IgD-negative memory B cell (primary cell): ENCODE results near the gene MANSC1. TPM values are rescaled to one million over a fixed set of nuclear protein-coding genes. Genes with fewer than 3 reads are reported as not detected.
A peak's percentile ranks its signal among the peaks of the same experiment; 100 is the strongest.
"Not testable (repeated sequence)": the region's sequence is repeated elsewhere in the genome, so short reads cannot be mapped to it uniquely, and the experiment has no call there.

Experiments used
- H3K27ac Mint-ChIP-seq, 3 donors: one replicate each; pipeline ENCODE4 v1.8.0; 2020 to 2022; ENCODE audit warnings: mild to moderate bottlenecking in 3 of 3, mixed read lengths in 3 of 3, moderate library complexity in 1 of 3
- H3K27me3 Mint-ChIP-seq: one replicate; pipeline ENCODE4 v1.8.0; 2021; ENCODE audit warnings: mixed read lengths
- H3K36me3 Mint-ChIP-seq: one replicate; pipeline ENCODE4 v1.8.0; 2020; ENCODE audit warnings: mild to moderate bottlenecking, mixed read lengths
- H3K4me1 Mint-ChIP-seq, 3 donors: one replicate each; pipeline ENCODE4 v1.8.0; 2020 to 2022; ENCODE audit warnings: mixed read lengths in 3 of 3, mild to moderate bottlenecking in 1 of 3
- H3K4me3 Mint-ChIP-seq, 4 donors: one replicate each; pipeline ENCODE4 v1.8.0; 2020 to 2022; ENCODE audit warnings: mild to moderate bottlenecking in 4 of 4, mixed read lengths in 4 of 4, moderate library complexity in 3 of 4
- H3K9me3 Mint-ChIP-seq, 3 donors: one replicate each; pipeline ENCODE4 v1.8.0; 2020 to 2021; ENCODE audit warnings: mixed read lengths in 3 of 3, mild to moderate bottlenecking in 1 of 3
- polyA plus RNA-seq: library from polyadenylated mRNA; unstranded; fragments of 300-500 nt; fragmentation: Illumina TruSeq; gene quantifications from one replicate; pipeline ENCODE4 v1.2.3, GENCODE V29; 2021

MANSC1 gene
- polyA plus RNA-seq, 1 donor from 2014 or later: 0.23 TPM

GRCh38 chr12:12319451-12320183 is 30.4 kb downstream of the MANSC1 start:
- H3K27ac Mint-ChIP-seq: peak overlapping the region in 1 of 3 donors; percentile 23

DNA sequence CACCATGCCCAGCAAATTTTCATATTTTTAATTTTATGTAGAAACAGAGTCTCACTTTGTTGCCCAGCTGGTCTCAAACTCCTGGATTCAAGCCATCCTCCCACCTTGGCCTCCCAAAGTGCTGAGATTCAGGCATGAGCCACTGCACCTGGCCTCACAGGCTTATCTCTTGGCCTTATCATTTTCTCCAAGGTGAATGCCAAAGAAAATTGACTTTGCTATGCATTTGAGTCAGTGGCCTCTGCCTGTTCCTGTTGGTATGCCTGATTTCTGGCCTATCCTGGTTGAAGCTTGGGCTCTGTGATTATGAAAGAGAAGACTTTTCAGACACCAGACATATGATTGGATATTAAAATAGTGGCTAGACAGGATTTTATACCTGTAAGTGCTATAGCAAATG is 34.2 kb downstream of the MANSC1 start:
- no peak overlapping the region for H3K27ac Mint-ChIP-seq
- H3K36me3 Mint-ChIP-seq: no peaks in the 10 kb centered on the region
- H3K4me3 Mint-ChIP-seq: no peak overlapping the region
- peaks cover 0 to 4% (median 0%) of the 10 kb centered on the region in 3 donors for H3K9me3 Mint-ChIP-seq
- peaks cover 0 to 2% (median 0%) of the 10 kb centered on the region in 3 donors for H3K4me1 Mint-ChIP-seq
- peaks cover 5% of the 10 kb centered on the region for H3K27me3 Mint-ChIP-seq

More at GRCh38 chr12:12319451-12320183, 30.4 kb downstream of the MANSC1 start:
- Mint-ChIP-seq H3K36me3 (no peaks in the 10 kb centered on the region), H3K9me3 (no peaks in the 10 kb centered on the region), H3K4me3 (no peak overlapping the region), H3K27me3 (peaks cover 3% of the 10 kb centered on the region), H3K4me1 (peaks cover 0 to 4% (median 2%) of the 10 kb centered on the region in 3 donors)

DNA sequence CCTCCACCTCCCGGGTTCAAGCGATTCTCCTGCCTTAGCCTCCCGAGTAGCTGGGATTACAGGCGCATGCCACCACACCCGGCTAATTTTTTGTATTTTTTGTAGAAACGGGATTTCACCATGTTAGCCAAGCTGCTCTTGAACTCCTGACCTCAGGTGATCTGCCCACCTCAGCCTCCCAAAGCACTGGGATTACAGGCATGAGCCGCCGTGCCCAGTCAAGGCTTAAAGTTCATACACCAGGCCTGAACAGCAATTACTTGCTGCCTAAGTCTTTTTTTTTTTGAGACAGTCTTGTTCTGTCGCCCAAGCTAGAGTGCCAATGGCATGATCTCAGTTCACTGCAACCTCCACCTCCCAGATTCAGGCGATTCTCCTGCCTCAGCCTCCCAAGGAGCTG is 39.3 kb downstream of the MANSC1 start:
- H3K4me1 Mint-ChIP-seq, H3K27me3 Mint-ChIP-seq, H3K27ac Mint-ChIP-seq, H3K36me3 Mint-ChIP-seq, H3K9me3 Mint-ChIP-seq, H3K4me3 Mint-ChIP-seq: not testable (repeated sequence)

- Mint-ChIP-seq H3K27me3 (peaks cover 2% of the 10 kb centered on the region), H3K4me1 (no peaks in the 10 kb centered on the region), H3K9me3 (peaks cover 0 to 4% (median 2%) of the 10 kb centered on the region in 3 donors), H3K27ac (no peak overlapping the region), H3K36me3 (peaks cover 2% of the 10 kb centered on the region), H3K4me3 (no peak overlapping the region)
Observed at GRCh38 chr12:12305568-12306300, 44.3 kb downstream of the MANSC1 start.

- peaks cover 2% of the 10 kb centered on the region for H3K36me3 Mint-ChIP-seq
- peaks cover 0 to 4% (median 2%) of the 10 kb centered on the region in 3 donors for H3K9me3 Mint-ChIP-seq
- peaks cover 2% of the 10 kb centered on the region for H3K27me3 Mint-ChIP-seq
- no peak overlapping the region for H3K27ac Mint-ChIP-seq
- H3K4me3 Mint-ChIP-seq: no peak overlapping the region
- H3K4me1 Mint-ChIP-seq: no peaks in the 10 kb centered on the region
Observed at GRCh38 chr12:12302976-12303375, 47.1 kb downstream of the MANSC1 start.

DNA sequence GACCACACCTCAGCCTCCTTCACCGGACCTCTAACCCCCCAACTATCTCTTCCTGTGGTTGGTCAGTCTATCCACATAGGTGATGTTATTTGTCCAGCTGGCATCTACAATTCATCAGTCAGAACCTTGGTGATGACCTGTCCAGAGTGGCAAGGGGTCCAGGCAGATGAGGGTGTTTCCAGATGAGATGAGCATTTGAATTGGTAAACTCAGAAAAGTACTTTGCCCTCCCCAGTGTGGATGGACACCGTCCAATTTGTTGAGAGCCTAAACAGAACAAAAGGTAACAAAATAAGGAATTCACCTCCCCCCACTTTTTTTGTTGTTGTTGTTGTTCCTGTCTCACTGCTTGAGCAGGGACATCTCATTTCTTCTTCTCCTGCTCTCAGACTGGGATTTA is 48.9 kb downstream of the MANSC1 start:
- Mint-ChIP-seq H3K36me3 (peaks cover 2% of the 10 kb centered on the region), H3K27me3 (peaks cover under 1% of the 10 kb centered on the region), H3K4me3 (no peak overlapping the region), H3K9me3 (peaks cover 0 to 4% (median 2%) of the 10 kb centered on the region in 3 donors), H3K27ac (no peak overlapping the region), H3K4me1 (no peaks in the 10 kb centered on the region)

GRCh38 chr12:12297201-12297830 is 52.7 kb downstream of the MANSC1 start:
- peaks cover 3% of the 10 kb centered on the region for H3K27me3 Mint-ChIP-seq
- H3K9me3 Mint-ChIP-seq: no peaks in the 10 kb centered on the region
- H3K36me3 Mint-ChIP-seq: peaks cover 5% of the 10 kb centered on the region
- no peak overlapping the region for H3K4me3 Mint-ChIP-seq
- H3K27ac Mint-ChIP-seq: no peak overlapping the region
- H3K4me1 Mint-ChIP-seq: peaks cover 0 to 4% (median 0%) of the 10 kb centered on the region in 3 donors

DNA sequence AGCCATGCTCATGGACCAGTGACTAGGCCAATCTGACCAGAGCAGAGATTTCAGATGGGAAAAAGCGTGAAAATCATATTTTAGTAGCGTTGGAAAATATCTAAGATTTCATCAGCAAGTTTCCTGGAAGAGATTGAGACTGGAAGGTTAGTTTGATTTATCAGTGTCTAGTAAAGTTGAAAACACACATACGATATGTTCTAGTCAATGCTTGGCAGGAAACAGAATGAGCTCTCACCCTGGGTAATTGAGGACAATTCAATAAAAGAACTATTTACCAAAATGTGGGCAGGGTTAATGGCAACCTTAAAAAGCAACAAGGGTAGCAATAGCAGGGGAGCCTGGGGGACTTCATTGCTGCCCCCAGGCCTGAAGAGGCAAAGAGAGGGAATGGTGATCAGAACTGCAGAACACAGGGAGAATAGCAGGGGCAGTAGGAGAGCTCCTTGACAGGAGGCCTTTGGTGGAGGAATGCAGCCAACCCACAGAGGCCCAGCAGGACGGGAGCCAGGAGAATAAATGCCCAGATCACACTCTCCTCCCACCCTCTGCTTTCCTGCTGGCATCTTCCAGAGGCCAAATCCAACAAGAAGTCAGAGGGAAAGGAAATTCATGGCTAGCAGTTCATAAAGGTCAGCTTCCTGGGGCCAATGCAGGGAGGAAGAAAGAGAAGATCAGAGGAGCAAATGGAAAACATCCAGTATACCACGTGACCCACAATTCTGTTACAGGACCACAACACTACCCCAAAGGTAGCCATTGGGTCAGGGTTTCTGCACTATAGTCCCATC is 55.6 kb downstream of the MANSC1 start:
- no peaks in the 10 kb centered on the region for H3K9me3 Mint-ChIP-seq
- H3K36me3 Mint-ChIP-seq: peaks cover 4% of the 10 kb centered on the region
- no peak overlapping the region for H3K4me3 Mint-ChIP-seq
- H3K4me1 Mint-ChIP-seq: peaks cover 0 to 4% (median 0%) of the 10 kb centered on the region in 3 donors
- peak overlapping the region in 1 of 3 donors; percentile 54 for H3K27ac Mint-ChIP-seq
- peaks cover 4% of the 10 kb centered on the region for H3K27me3 Mint-ChIP-seq

DNA sequence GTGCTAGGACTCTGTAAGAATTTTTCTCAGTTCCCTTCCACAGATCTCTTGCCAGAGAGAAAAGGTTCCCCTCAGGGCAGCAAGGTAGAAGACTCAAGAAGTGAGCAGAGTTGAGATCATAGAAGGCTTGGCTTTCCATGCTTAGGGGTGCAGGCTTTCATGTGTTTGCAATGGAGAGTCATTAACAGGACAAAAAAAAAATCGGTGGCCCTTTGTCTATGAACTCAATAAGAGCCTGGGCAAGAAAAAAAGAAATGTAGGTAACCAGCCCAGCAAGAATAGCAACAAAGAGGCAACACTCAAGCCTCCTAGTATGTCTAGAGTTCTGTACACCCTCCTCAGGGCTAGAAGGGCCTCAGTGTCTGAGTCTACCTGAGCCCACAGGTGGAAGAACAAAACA is 59.8 kb downstream of the MANSC1 start:
- Mint-ChIP-seq H3K9me3 (peaks cover 0 to 2% (median 0%) of the 10 kb centered on the region in 3 donors), H3K27me3 (peaks cover 11% of the 10 kb centered on the region), H3K4me1 (peaks cover 0 to 4% (median 0%) of the 10 kb centered on the region in 3 donors), H3K36me3 (peaks cover 4% of the 10 kb centered on the region), H3K27ac (peak overlapping the region in 1 of 3 donors; percentile 26), H3K4me3 (no peak overlapping the region)

GRCh38 chr12:12286441-12286840 is 63.6 kb downstream of the MANSC1 start:
- no peak overlapping the region for H3K4me3 Mint-ChIP-seq
- H3K27ac Mint-ChIP-seq: no peak overlapping the region
- peaks cover 27% of the 10 kb centered on the region for H3K27me3 Mint-ChIP-seq
- no peaks in the 10 kb centered on the region for H3K4me1 Mint-ChIP-seq
- H3K36me3 Mint-ChIP-seq: no peaks in the 10 kb centered on the region
- peaks cover 0 to 2% (median 0%) of the 10 kb centered on the region in 3 donors for H3K9me3 Mint-ChIP-seq

DNA sequence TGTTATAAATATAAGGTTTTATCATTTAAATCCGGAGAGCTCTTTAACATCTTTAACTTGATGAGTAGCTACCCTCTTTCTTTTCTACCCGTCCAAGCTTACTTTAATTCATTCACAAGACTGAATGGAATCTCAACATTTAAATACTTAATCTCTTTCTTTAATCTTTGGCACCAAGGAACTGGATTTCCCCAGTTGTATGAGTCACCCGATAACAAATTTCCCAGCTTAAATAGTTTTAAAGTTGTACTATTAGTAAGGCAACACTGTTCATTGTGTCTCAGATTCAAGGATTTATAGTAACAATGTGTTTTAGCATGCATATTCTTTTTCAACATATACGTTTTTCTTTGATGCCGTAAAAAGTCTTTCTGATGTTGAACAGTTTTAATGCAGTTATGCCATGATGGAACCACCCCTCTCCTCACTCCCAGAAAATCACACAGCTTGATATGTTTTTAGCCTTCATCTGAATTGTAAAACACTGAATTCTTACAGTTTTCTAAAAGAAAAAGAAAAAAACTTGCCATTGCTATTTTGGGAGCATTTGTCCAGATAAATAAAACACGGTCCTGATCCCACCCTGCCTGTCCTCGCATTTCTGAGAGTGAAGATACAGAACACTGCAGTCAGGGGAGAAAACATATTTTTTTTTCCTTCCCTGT is 67.1 kb downstream of the MANSC1 start:
- peaks cover under 1 to 2% (median 2%) of the 10 kb centered on the region in 3 donors for H3K9me3 Mint-ChIP-seq
- no peaks in the 10 kb centered on the region for H3K4me1 Mint-ChIP-seq
- no peak overlapping the region for H3K27ac Mint-ChIP-seq
- H3K36me3 Mint-ChIP-seq: no peaks in the 10 kb centered on the region
- H3K4me3 Mint-ChIP-seq: no peak overlapping the region
- H3K27me3 Mint-ChIP-seq: peaks cover 30% of the 10 kb centered on the region

GRCh38 chr12:12282202-12282601 is 67.8 kb downstream of the MANSC1 start:
- H3K9me3 Mint-ChIP-seq: peaks cover 4 to 6% (median 5%) of the 10 kb centered on the region in 3 donors
- no peaks in the 10 kb centered on the region for H3K4me1 Mint-ChIP-seq
- no peak overlapping the region for H3K27ac Mint-ChIP-seq
- H3K36me3 Mint-ChIP-seq: no peaks in the 10 kb centered on the region
- peaks cover 28% of the 10 kb centered on the region for H3K27me3 Mint-ChIP-seq
- no peak overlapping the region for H3K4me3 Mint-ChIP-seq

DNA sequence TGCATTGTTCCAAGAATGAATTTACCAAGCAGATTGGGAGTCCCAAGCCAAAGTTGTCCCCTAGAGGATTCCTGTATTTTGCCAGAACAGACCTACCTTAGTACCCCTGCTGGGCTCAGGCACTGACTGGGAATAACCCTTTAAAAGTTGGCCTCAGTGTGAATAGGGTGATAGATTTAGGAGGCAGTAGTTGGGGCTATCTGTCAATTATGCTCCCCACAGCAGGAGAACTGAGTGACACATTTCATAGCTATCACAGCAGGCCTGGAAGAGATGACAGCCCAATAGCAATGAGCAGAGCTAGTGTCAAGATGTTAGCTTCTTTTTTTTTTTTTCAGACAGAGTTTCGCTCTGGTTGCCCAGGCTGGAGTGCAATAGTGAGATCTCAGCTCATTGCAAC is 68.9 kb downstream of the MANSC1 start:
- peaks cover 27% of the 10 kb centered on the region for H3K27me3 Mint-ChIP-seq
- peaks cover 4 to 14% (median 9%) of the 10 kb centered on the region in 3 donors for H3K9me3 Mint-ChIP-seq
- H3K4me3 Mint-ChIP-seq: no peak overlapping the region
- peaks cover under 1% of the 10 kb centered on the region for H3K36me3 Mint-ChIP-seq
- H3K27ac Mint-ChIP-seq: no peak overlapping the region
- no peaks in the 10 kb centered on the region for H3K4me1 Mint-ChIP-seq

DNA sequence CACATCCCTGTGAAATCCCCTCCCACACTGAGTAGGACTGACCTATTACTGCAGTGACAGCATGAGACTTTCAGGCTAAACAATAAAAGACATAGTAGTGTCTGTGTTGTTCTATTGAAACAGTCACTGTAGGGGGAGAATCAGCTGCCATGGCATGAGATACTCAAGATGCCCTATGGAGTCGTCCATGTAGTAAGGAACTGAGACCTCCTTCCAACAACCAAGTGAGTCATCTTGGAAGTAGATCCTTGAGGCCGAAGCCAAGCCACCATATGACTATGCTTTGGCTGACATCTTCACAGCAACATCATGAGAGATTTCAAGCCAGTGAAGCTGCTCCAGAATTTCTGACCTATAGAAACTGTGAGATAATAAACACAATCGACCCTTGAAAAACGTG is 71.1 kb downstream of the MANSC1 start:
- peaks cover 2% of the 10 kb centered on the region for H3K36me3 Mint-ChIP-seq
- H3K27ac Mint-ChIP-seq: no peak overlapping the region
- no peaks in the 10 kb centered on the region for H3K4me1 Mint-ChIP-seq
- peaks cover 4 to 19% (median 14%) of the 10 kb centered on the region in 3 donors for H3K9me3 Mint-ChIP-seq
- H3K27me3 Mint-ChIP-seq: peaks cover 22% of the 10 kb centered on the region
- no peak overlapping the region for H3K4me3 Mint-ChIP-seq
